ENCODE results near the gene ONECUT3.

The ONECUT3 gene

GRCh38 chr19:1717970-1718264 is 35.4 kb upstream of the ONECUT3 start:
- Histone ChIP-seq H2AFZ (ENCODE audit: low read length) (no peak overlapping the region), H3K36me3 (replicated peaks; ENCODE audit: insufficient read depth, low read length) (no peaks in the 10 kb centered on the region), H3K9me2 (replicated peaks; ENCODE audit: insufficient read depth, low read length) (no peaks in the 10 kb centered on the region), H3K79me2 (ENCODE audit: low read length) (no peaks in the 10 kb centered on the region), H3K4me2 (ENCODE audit: low read depth, low read length) (no peak overlapping the region), H3K27me3 (replicated peaks; ENCODE audit: insufficient read depth, low read length) (peaks cover 84% of the 10 kb centered on the region), H3K9ac (ENCODE audit: low read length) (no peak overlapping the region), H3K4me1 (ENCODE audit: low read length) (no peaks in the 10 kb centered on the region), H4K20me1 (ENCODE audit: insufficient read depth, low read length) (no peaks in the 10 kb centered on the region), H3F3A (ENCODE audit: insufficient read depth, low read length) (no peaks in the 10 kb centered on the region), H3K9me3 (replicated peaks; ENCODE audit: insufficient read depth, low read length) (no peaks in the 10 kb centered on the region), H3K27ac (ENCODE audit: low read length) (no peak overlapping the region), H3K4me3 (ENCODE audit: low read length) (no peak overlapping the region)
- no peak for TF ChIP-seq EZH2phosphoT487 (IDR thresholded peaks at IDR 0.05; ENCODE audit: low read length)
- TF ChIP-seq CTCF (IDR thresholded peaks at IDR 0.05; ENCODE audit: low read length), result no peak
- TF ChIP-seq EZH2 (optimal IDR thresholded peaks at IDR 0.05; ENCODE audit: low read depth, low read length), result no peak
- no peak for DNase-seq

- no peak for DNase-seq
- Histone ChIP-seq H4K20me1 (ENCODE audit: insufficient read depth, low read length) (no peaks in the 10 kb centered on the region), H3K4me2 (ENCODE audit: low read depth, low read length) (no peak overlapping the region), H3K27me3 (replicated peaks; ENCODE audit: insufficient read depth, low read length) (peaks cover 84% of the 10 kb centered on the region), H3K4me1 (ENCODE audit: low read length) (no peaks in the 10 kb centered on the region), H3K9ac (ENCODE audit: low read length) (no peak overlapping the region), H3F3A (ENCODE audit: insufficient read depth, low read length) (no peaks in the 10 kb centered on the region), H3K4me3 (ENCODE audit: low read length) (no peak overlapping the region), H3K9me3 (replicated peaks; ENCODE audit: insufficient read depth, low read length) (no peaks in the 10 kb centered on the region), H3K79me2 (ENCODE audit: low read length) (no peaks in the 10 kb centered on the region), H3K27ac (ENCODE audit: low read length) (no peak overlapping the region), H3K36me3 (replicated peaks; ENCODE audit: insufficient read depth, low read length) (no peaks in the 10 kb centered on the region), H3K9me2 (replicated peaks; ENCODE audit: insufficient read depth, low read length) (no peaks in the 10 kb centered on the region), H2AFZ (ENCODE audit: low read length) (no peak overlapping the region)
- TF ChIP-seq EZH2 (optimal IDR thresholded peaks at IDR 0.05; ENCODE audit: low read depth, low read length) (no peak), CTCF (IDR thresholded peaks at IDR 0.05; ENCODE audit: low read length) (no peak), EZH2phosphoT487 (IDR thresholded peaks at IDR 0.05; ENCODE audit: low read length) (no peak)
These were observed 34.6 kb upstream of the ONECUT3 start for GRCh38 chr19:1718420-1719291.

GRCh38 chr19:1719519-1719918 is 33.8 kb upstream of the ONECUT3 start:
- Histone ChIP-seq H2AFZ (ENCODE audit: low read length) (no peak overlapping the region), H3K4me2 (ENCODE audit: low read depth, low read length) (no peak overlapping the region), H3K9ac (ENCODE audit: low read length) (no peak overlapping the region), H3K36me3 (replicated peaks; ENCODE audit: insufficient read depth, low read length) (no peaks in the 10 kb centered on the region), H3K4me1 (ENCODE audit: low read length) (no peaks in the 10 kb centered on the region), H4K20me1 (ENCODE audit: insufficient read depth, low read length) (no peaks in the 10 kb centered on the region), H3F3A (ENCODE audit: insufficient read depth, low read length) (no peaks in the 10 kb centered on the region), H3K27me3 (replicated peaks; ENCODE audit: insufficient read depth, low read length) (peaks cover 87% of the 10 kb centered on the region), H3K9me2 (replicated peaks; ENCODE audit: insufficient read depth, low read length) (no peaks in the 10 kb centered on the region), H3K4me3 (ENCODE audit: low read length) (no peak overlapping the region), H3K9me3 (replicated peaks; ENCODE audit: insufficient read depth, low read length) (no peaks in the 10 kb centered on the region), H3K27ac (ENCODE audit: low read length) (no peak overlapping the region), H3K79me2 (ENCODE audit: low read length) (no peaks in the 10 kb centered on the region)
- TF ChIP-seq EZH2 (optimal IDR thresholded peaks at IDR 0.05; ENCODE audit: low read depth, low read length) (no peak), CTCF (IDR thresholded peaks at IDR 0.05; ENCODE audit: low read length) (no peak), EZH2phosphoT487 (IDR thresholded peaks at IDR 0.05; ENCODE audit: low read length) (no peak)
- no peak for DNase-seq
